NCI-H446 (cell line): ENCODE measurements around the gene FGD2.
A peak's percentile ranks its signal among the peaks of the same experiment; 100 is the strongest.
"Not testable (repeated sequence)": the region's sequence is repeated elsewhere in the genome, so short reads cannot be mapped to it uniquely, and the experiment has no call there.

ENCODE experiments used
- DNase-seq, 2 experiments: peaks; one replicate each; lab custom pipeline; 2025; lab: John Stamatoyannopoulos, UW

The FGD2 gene

GRCh38 chr6:36990401-36990800, 15.1 kb upstream of the FGD2 start:
- not testable (repeated sequence) for DNase-seq

DNA sequence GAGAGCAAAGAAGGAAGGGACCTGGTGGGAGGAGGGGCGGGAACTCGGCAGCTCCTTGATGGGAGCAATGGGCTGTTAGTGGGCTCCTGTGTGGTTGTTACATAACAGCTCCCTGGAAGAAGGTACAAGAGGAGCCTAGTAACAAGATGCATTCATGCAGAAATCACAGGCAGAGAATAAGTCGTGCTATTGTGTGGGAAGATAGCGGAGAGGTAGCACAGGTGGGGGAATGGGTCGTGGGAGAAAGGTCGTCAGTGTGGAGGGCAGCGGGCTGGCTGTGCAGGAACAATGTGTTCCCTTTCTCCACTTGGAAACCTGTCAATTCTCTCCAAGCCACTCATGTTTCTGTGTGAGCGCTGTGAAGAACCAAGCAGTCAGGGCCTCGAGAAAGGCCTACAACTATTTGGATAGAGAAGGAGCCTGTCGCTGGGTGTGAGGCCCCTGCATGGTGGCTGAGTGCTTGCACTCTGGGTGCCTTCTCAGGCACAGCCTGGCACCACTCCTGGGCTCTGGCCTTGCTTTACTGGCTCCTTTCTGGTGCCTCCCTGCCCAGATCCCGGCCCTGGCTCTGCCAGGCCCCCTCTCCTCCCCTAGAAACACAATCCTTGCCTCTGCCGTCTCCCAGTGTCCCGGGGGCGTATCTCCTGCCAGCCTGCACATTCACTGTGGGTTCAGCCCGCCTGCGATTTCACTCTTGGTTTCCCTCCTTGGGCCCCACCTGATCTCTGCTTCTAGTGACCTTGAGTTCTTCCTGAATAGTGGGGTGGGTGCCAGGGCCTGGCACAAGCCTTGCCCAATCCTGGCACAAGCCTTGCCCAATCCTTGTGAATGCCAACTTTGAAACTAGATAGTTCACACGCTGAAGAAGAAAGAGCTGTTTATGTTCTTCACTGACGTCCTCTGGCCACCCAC, 7.4 kb upstream of the FGD2 start:
- DNase-seq = peak; percentile 68 to 74

DNA sequence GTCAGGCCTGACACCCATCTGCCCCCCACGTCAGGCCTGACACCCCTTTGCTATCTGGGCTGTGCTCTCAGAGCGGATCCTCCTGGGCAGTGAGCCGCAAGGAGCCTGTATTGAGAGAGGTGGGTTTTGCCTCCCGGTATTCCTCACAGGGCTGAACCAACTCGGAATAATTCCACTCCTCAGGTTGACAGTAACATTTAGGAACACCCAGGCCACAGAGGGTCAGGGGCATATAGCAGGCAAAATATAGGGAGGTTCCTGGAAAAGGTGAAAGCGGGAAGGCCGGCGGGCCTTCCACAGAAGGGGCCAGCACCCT, 6.8 kb upstream of the FGD2 start:
- no peak for DNase-seq

GRCh38 chr6:36999061-36999750, 6.2 kb upstream of the FGD2 start:
- peak; percentile 68 to 77 for DNase-seq

DNA sequence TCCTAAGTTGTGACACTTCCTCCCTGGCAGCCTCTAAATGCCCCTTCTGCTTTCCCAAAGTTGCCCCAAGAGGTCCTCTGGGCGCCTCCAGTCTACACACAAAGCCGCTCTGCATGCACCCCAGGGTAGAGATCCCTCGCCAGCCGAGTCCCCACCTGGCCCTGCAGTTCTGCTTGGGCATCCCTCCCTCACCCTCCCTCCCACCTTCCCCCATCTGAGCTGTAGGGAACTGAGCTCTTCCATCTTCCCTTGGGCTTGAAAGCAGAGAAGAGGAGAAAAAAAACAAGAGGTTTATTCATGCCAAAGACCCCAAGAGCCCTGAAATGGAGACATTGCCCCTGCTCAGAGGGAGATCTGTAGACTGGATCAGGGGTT, 5.7 kb upstream of the FGD2 start:
- DNase-seq = peak in 1 of 2 experiments; percentile 26

DNA sequence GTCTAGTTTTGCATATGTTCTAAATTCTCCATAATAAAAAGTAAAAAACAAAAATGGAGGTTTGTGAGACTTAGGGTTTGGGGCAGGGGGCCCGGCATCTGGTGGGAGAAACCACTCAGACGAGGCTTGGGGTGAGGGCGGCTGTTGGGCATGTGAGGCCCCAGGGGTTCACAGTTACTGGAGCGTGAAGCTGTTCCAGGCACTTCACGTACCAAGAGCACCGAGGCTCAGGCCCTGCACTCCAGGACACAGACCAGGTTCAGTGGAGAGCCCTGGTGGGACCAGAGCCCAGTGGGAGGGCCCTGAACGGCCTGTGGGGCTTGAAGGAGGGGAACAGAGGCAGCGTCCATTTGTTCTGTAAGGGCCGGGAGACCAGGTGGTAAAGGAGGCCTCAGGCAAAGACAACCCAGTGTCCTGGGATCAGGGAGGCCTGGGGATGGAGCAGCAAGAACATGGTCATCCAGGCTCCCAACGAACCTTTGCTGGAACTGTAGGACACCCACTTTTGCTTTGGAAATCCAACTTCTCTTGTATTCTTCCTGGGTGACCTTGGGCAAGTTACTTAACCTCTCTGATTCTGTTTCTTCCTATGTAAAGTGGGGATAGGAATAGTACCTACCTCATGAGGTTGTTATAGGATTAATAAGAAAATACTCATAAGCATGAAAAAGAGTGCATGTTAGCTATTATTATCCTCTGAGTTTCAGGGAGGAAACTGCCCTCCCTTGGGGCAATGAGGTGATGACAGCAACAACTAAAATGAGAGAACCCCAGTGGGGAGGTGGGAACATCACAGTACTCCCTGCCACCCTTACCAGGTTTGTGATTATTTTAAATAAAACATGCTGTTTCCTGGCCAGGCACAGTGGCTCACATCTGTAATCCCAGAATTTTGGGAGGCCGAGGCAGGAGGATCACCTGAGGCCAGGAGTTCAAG, 1.1 kb upstream of the FGD2 start:
- DNase-seq = no peak

DNA sequence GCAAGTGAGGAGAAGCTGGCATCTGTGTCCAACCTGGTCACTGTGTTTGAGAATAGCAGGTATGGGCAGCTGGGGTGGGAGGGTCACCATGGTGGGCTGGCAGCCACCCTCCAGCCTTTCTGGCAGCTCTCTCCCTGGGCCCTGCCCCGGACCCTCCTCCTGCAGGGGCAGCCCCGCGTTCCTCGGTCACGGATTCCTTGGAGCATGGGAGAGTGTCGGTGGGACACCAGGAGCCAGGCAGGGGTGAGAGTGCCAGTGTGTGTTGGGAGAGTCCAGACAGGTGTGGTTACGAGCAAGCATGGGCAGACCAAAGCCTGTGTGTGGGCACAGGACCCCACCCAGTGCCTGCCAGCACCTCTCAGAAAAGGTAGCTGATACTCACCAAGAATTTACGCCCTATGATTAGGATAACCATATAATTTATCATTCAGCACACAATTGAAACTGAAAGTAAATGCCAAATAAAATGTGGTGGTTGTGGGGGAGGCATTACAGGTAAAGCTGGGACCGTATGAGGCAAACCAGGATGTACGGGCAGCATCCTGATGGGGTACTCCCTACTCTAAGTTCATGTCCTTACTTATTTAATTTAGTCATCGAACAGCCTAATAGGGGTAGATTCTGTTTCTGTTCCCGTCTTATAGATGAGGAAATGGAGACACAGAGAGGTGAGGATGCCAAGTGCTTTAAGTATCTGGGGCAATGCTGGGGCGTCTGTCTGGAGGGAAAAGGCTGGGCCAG, 542 bp downstream of the FGD2 start:
- no peak for DNase-seq

GRCh38 chr6:37006793-37007339, 1.4 kb downstream of the FGD2 start:
- DNase-seq = no peak

DNA sequence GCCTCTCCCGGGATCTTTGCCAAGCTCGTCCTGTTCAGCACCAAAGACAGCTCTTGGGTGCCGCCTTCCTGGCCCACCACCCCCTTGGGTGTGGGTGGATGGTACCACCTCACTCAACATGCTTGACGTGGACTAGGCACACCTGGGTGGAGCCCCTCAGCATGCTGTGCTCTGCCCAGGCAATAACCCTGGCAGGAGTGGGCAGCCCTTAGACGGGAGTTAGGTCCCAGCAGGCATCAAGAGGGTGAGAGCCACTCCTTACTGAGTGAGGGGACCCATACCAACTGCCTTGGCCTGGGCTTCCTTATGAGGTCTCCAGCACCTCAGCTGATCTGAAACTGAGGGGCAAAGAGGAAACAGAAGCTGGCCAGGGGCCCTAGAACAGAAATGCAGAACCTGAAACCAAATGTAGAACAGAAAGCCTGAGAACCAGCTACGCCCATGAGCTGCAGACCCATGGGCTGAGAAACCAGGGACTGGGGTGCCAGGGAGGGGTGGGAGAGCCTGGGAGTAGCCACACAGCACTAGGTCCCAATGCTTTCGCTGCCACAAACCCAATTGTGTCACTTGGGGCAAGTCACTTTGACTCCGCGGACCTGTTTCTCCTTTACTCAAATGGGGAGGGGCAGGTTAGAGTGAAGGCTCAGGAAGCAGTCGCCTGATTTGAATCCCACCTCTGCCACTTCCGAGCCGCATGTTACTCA, 2.0 kb downstream of the FGD2 start:
- DNase-seq = no peak

GRCh38 chr6:37008484-37009465, 3.3 kb downstream of the FGD2 start:
- no peak for DNase-seq

GRCh38 chr6:37010402-37010892, 5.0 kb downstream of the FGD2 start:
- DNase-seq = no peak

DNA sequence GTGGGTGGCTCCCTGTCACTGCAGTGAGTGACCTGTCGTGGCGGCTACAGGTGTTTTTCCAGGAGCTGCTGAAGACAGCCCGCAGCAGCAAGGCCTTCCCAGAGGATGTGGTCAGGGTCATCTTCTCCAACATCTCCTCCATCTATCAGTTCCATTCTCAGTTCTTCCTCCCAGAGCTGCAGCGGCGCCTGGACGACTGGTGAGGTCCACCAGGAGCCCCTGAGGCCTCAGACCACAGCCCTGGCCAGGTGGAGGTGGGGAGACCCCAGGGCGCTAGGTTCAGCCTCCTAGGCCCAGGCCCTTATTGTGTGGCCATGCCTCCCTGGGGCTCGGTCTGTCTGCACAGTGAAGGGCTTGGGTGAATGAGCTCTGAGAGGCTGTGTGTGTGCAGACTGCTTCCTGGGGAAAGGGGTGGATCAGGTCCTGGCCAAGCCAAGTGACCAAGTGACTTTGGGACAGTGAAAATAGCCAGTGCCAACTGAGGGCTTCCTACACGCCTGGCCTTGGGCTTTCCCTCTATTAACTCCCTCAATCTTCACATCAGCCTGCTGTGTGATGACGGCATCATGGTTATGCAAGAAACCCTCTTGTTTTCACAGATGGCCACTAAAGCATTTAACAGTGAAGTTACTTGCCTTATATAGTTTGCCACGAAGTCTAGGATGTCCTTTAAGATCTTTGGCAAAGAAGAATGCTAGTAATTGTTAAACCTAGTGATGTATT, 6.4 kb downstream of the FGD2 start:
- no peak for DNase-seq

DNA sequence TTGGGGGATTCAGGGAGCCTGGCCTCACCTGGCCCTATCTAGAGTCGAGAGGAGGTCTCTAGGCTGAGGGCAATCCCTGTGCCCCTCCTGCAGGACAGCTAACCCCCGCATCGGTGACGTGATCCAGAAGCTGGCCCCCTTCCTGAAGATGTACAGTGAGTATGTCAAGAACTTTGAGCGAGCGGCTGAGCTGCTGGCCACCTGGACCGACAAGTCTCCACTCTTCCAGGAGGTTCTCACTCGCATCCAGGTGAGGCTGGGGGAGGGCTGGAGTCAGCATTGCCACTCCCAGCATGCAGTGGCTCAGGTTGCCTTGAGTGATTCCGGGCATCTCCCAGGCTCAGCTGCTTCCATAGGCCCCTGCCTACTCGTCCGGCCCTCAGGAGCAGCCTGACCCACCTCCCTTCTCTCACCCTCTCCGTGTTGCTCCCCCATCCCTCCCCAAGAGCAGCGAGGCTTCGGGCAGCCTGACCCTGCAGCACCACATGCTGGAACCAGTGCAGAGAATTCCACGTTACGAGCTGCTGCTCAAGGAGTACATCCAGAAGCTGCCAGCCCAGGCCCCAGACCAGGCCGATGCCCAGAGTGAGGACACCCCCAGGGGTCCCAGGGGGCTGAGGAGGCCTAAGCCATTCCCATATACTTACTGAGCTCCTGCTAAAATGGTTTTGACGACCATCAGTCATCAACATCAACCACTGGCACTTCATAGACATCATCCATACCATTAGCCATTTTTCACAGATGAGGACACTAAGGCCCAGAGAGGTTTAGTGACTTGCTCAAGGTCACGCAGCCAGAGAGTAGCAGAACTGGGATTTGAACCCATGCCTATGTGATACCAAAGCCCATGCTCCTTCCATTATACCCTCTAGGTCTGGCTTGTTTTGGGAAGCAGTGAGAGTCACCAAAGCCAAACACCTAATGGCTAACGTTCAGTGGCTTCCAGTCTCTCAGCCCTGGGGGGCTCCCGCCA, 8.3 kb downstream of the FGD2 start:
- no peak for DNase-seq

- no peak for DNase-seq
Observed at GRCh38 chr6:37014667-37015066, 9.2 kb downstream of the FGD2 start.

GRCh38 chr6:37015532-37015931, 10.1 kb downstream of the FGD2 start:
- no peak for DNase-seq

DNA sequence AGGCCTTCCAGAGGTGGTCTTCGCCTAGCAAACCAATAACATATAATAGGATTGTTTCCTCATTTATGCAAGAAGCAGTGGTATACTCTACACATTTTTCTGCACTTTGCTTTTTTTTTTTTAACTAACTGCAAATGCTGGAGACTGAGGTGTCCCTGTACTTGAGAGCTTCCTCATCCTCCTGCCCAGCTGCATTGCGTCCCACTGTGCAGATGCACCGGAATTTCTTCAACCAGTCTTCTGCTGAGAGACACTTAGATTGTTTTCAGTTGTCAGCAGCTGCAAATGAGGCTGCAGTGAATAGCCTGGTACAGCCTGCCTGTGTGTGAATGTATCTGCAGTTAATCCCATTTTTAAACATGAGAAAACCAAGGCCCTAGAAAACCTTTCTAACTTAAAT, 11.5 kb downstream of the FGD2 start:
- no peak for DNase-seq

DNA sequence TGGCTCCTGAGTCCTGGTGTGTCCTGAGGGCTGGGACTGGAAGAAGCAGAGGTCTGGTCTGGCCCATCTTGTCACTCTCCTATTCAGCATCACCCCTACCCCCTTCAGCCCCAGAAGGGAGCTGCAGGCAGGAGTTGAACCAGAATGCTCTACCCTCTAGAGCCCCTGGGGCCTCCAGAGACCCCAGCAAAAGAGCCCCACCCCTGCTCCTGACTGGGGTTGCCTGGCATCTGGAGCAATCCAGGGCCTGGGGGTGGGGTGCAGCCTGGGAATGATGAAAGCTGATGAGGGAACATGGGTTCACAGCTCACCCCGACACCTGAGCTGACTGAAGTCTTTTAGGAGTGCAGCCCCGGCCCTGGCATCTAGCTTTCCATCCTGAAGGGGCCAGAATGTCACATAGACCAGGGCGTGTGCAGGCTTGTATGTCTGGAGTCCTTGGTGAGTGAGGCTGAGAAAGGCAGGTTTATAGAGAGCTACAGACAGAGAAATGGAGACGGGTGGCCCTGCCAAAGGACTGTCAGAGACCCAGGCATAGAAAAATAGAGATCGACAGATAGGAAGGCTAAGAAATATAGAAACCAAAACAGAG, 12.2 kb downstream of the FGD2 start:
- no peak for DNase-seq
